ENCODE data around the gene MS4A18. TPM values are rescaled to one million over a fixed set of nuclear protein-coding genes. Genes with fewer than 3 reads are reported as not detected.

Gene MS4A18
- total and polyA plus RNA-seq, 2 donors (not counting 3 experiments of a cell fraction or from before 2014, with no cell fraction given): not detected

- no peak overlapping the region for H3K9ac ChIP-seq (replicated peaks; ENCODE audit: extremely low read depth, insufficient read depth, low read length)
- no peaks in the 10 kb centered on the region for H3K9me3 ChIP-seq (replicated peaks; ENCODE audit: control insufficient read depth, insufficient read depth, low read length)
- no peak overlapping the region for H2AFZ ChIP-seq (ENCODE audit: low read depth, low read length)
- TF ChIP-seq POLR2AphosphoS5 (IDR thresholded peaks at IDR 0.05; ENCODE audit: insufficient read depth, low read depth, low read length) (no peak), EZH2 (IDR thresholded peaks at IDR 0.05; ENCODE audit: borderline replicate concordance, low read depth, low read length, severe bottlenecking) (no peak), GATA2 (IDR thresholded peaks at IDR 0.05; ENCODE audit: insufficient read depth, insufficient read length, low read depth, low read length) (no peak), JUN (IDR thresholded peaks at IDR 0.05; ENCODE audit: borderline replicate concordance, insufficient read depth, insufficient read length, low read depth) (no peak), MYC (IDR thresholded peaks at IDR 0.05; ENCODE audit: low read depth, low read length) (no peak), FOS (IDR thresholded peaks at IDR 0.05; ENCODE audit: borderline replicate concordance, insufficient read depth, low read length) (no peak), POLR2A (IDR thresholded peaks at IDR 0.05; ENCODE audit: low read depth, low read length) (no peak)
- TF ChIP-seq, protein P1, sequence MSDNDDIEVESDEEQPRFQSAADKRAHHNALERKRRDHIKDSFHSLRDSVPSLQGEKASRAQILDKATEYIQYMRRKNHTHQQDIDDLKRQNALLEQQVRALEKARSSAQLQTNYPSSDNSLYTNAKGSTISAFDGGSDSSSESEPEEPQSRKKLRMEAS (IDR thresholded peaks at IDR 0.05; ENCODE audit: insufficient read depth, insufficient read length): no peak
- TF ChIP-seq, protein P2, sequence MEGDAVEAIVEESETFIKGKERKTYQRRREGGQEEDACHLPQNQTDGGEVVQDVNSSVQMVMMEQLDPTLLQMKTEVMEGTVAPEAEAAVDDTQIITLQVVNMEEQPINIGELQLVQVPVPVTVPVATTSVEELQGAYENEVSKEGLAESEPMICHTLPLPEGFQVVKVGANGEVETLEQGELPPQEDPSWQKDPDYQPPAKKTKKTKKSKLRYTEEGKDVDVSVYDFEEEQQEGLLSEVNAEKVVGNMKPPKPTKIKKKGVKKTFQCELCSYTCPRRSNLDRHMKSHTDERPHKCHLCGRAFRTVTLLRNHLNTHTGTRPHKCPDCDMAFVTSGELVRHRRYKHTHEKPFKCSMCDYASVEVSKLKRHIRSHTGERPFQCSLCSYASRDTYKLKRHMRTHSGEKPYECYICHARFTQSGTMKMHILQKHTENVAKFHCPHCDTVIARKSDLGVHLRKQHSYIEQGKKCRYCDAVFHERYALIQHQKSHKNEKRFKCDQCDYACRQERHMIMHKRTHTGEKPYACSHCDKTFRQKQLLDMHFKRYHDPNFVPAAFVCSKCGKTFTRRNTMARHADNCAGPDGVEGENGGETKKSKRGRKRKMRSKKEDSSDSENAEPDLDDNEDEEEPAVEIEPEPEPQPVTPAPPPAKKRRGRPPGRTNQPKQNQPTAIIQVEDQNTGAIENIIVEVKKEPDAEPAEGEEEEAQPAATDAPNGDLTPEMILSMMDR (IDR thresholded peaks at IDR 0.05; ENCODE audit: extremely low read depth in 1 of 2, insufficient read depth in 1 of 2, low read depth in 1 of 2, low read length in 2 of 2): no peak
- no peak overlapping the region for H3K4me2 ChIP-seq (ENCODE audit: insufficient read depth, low read length)
- H3K9me1 ChIP-seq (replicated peaks; ENCODE audit: control insufficient read depth, extremely low read depth, insufficient read depth, low read length): no peaks in the 10 kb centered on the region
- H3K4me1 ChIP-seq (ENCODE audit: control insufficient read depth, extremely low read depth, insufficient read depth, low read length): no peaks in the 10 kb centered on the region
- no peak overlapping the region for H3K27ac ChIP-seq (ENCODE audit: insufficient read depth, low read depth, low read length)
- dilution Hi-C loops (cut with MboI; ENCODE audit: extremely low pct_ligation_motif_present, low sequenced_read_pairs) (no loop called here), intact Hi-C loops (cut with micrococcal nuclease) (loop anchor here (2.0 to 5.0 kb wide), 2 partner anchors 61 to 494 kb away; no protein-coding TSS in a partner anchor)
- H4K20me1 ChIP-seq (replicated peaks; ENCODE audit: control insufficient read depth, extremely low read depth, insufficient read depth, low read length): no peaks in the 10 kb centered on the region
- no peaks in the 10 kb centered on the region for H3K79me2 ChIP-seq (ENCODE audit: control insufficient read depth, insufficient read depth, low read length)
- POLR2A ChIA-PET: no interaction called here
- no peak overlapping the region for H3K4me3 ChIP-seq (replicated peaks in 1 of 3; ENCODE audit: insufficient read depth in 1 of 3, low read depth in 1 of 3, low read length in 3 of 3)
- BruUV-seq (replicated peaks): no TSS peak
- DNase-seq (ENCODE audit: low read depth, low spot score) (no peak), FAIRE-seq (no peak)
- H3K36me3 ChIP-seq (ENCODE audit: control insufficient read depth in 2 of 2, extremely low read depth in 1 of 2, insufficient read depth in 2 of 2, low read length in 2 of 2): no peaks in the 10 kb centered on the region
- H3K27me3 ChIP-seq (ENCODE audit: control insufficient read depth in 2 of 2, insufficient read depth in 2 of 2, low read length in 2 of 2): peaks cover 12 to 22% of the 10 kb centered on the region in 2 experiments
- CTCF ChIA-PET: interaction anchor here (1.5 to 2.1 kb wide), 4 partner anchors 11 to 31 kb away, joined by 4 to 10 read pairs (median 7); no protein-coding TSS in a partner anchor
Observed at GRCh38 chr11:60761436-60762190, 37.1 kb downstream of the MS4A18 start.

Data from endothelial cell of umbilical vein (primary cell).